ENCODE data around the gene ATG5. TPM values are rescaled to one million over a fixed set of nuclear protein-coding genes. Genes with fewer than 3 reads are reported as not detected.
"Not testable (repeated sequence)": the region's sequence is repeated elsewhere in the genome, so short reads cannot be mapped to it uniquely, and the experiment has no call there.

ATG5 gene
- total RNA-seq, 1 donor = 45.4 TPM

DNA sequence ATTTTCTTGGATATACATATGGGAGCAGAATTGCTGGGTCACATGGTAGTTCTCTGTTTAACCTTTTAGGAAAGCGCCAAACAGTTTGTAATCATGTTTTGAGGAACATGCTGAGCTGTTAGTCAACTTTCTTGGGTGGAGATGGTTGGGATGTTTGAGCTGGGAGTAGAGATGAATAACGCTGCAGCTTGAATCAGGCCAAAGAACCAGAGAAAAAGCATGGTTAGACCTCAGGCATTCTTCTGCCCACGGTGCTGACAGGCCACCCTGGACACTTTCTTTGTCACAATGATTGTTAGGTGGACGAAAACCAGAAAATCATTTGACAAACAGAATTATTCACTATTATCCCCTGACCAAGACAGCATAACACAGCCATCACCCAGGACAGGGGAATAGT lies 172.6 kb downstream of the ATG5 start:
- H3K4me3 ChIP-seq (ENCODE audit: low read depth, low read length) = no peak overlapping the region
- TF ChIP-seq, protein P1, sequence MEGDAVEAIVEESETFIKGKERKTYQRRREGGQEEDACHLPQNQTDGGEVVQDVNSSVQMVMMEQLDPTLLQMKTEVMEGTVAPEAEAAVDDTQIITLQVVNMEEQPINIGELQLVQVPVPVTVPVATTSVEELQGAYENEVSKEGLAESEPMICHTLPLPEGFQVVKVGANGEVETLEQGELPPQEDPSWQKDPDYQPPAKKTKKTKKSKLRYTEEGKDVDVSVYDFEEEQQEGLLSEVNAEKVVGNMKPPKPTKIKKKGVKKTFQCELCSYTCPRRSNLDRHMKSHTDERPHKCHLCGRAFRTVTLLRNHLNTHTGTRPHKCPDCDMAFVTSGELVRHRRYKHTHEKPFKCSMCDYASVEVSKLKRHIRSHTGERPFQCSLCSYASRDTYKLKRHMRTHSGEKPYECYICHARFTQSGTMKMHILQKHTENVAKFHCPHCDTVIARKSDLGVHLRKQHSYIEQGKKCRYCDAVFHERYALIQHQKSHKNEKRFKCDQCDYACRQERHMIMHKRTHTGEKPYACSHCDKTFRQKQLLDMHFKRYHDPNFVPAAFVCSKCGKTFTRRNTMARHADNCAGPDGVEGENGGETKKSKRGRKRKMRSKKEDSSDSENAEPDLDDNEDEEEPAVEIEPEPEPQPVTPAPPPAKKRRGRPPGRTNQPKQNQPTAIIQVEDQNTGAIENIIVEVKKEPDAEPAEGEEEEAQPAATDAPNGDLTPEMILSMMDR (IDR thresholded peaks at IDR 0.05; ENCODE audit: insufficient read depth, low read length) = no peak
- DNase-seq (ENCODE audit: low read depth) = no peak

GRCh38 chr6:106152476-106152875 lies 173.1 kb downstream of the ATG5 start:
- H3K4me3 ChIP-seq (ENCODE audit: low read depth, low read length); DNase-seq (ENCODE audit: low read depth): not testable (repeated sequence)

- H3K4me3 ChIP-seq (ENCODE audit: low read depth, low read length) = no peak overlapping the region
- no peak for DNase-seq (ENCODE audit: low read depth)
- TF ChIP-seq, protein P1 (IDR thresholded peaks at IDR 0.05; ENCODE audit: insufficient read depth, low read length) = no peak
These were observed 176.0 kb downstream of the ATG5 start for GRCh38 chr6:106149472-106150069.

DNA sequence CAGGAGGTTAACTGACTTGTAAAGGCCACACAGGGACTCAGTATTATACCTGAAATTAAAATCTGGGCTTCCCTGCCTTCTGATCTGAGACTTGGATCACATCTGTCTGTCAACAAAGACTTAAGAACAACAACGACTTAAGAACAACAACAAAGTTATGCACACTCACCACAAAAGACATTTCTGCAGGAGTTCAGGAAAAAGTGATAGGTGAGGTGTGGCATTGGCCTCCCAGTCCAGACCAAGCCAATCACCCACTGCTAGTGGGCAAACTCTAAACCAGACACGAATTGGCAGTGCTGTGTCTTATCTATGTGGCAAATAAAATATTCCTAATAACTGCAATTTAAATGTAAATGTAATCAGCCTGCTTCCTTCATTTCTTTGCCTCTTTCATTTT lies 178.1 kb downstream of the ATG5 start:
- DNase-seq (ENCODE audit: low read depth) = no peak
- H3K4me3 ChIP-seq (ENCODE audit: low read depth, low read length) = no peak overlapping the region
- TF ChIP-seq, protein P1 (IDR thresholded peaks at IDR 0.05; ENCODE audit: insufficient read depth, low read length) = no peak

DNA sequence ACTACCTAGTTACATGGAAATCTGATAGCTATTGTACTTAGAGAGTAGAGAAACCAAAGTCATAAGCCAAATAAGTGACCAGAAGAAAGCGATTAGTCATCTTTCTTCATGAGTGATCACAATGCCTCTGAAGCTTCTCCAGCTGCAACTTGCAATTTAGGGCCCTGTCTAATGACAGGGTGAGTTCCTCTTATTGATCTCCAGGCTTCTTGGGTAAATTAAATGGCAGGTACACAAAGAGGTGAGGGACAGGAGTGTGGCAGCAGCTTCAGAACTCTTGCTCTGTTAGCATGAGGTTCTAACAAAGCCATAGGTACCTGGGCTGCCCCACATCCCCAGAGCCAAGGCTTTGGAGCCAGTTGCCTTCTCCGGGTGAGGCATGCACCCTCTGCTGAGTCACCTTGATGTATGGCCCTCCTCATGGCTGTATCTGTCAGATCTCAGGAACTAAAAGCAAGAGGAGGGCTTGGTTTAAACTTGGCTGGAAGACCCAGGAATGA lies 178.7 kb downstream of the ATG5 start:
- TF ChIP-seq, protein P1 (IDR thresholded peaks at IDR 0.05; ENCODE audit: insufficient read depth, low read length) = no peak
- no peak for DNase-seq (ENCODE audit: low read depth)
- H3K4me3 ChIP-seq (ENCODE audit: low read depth, low read length) = no peak overlapping the region

DNA sequence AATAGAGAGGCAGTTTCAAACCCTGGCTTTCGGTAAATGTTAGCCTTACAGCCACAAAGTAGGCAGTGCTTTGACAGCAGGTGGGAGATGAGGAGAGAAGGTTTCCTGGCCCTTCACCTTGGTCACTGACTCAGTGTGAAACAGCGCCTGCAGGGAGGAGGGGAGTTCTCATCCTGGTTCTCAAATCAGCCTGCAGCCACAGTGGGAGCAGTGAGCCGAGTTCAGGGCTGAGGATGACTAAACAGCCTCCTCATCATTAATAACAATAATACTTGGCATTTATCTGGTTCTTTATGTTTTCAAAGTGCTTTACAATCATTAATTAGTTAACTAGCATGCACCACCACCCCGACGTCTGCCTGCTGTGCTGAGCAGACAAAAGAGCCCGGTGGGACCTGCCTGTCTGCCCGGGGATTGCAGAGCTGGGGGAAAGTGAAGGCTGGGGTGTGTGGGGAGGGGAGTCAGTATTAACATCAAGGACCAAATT lies 179.8 kb downstream of the ATG5 start:
- H3K4me3 ChIP-seq (ENCODE audit: low read depth, low read length) = no peak overlapping the region
- no peak for DNase-seq (ENCODE audit: low read depth)
- TF ChIP-seq, protein P1 (IDR thresholded peaks at IDR 0.05; ENCODE audit: insufficient read depth, low read length) = no peak

GRCh38 chr6:106145144-106145543 lies 180.4 kb downstream of the ATG5 start:
- TF ChIP-seq, protein P1 (IDR thresholded peaks at IDR 0.05; ENCODE audit: insufficient read depth, low read length) = no peak

More at GRCh38 chr6:106145144-106145543, 180.4 kb downstream of the ATG5 start:
- no peak for DNase-seq (ENCODE audit: low read depth)
- no peak overlapping the region for H3K4me3 ChIP-seq (ENCODE audit: low read depth, low read length)

Data from fibroblast of the aortic adventitia (primary cell).